A549 (cell line): ENCODE measurements around the gene TPCN2. TPM values are rescaled to one million over a fixed set of nuclear protein-coding genes. Genes with fewer than 3 reads are reported as not detected.

Source experiments
- ATAC-seq, 2 experiments: fragments of 200-7000 bp in 1 of 2; fragments of >200 bp in 1 of 2; cut with Nextera tagmentation in 1 of 2; cut with Tn5 transposase in 1 of 2; 3 replicates each; pipeline versions ENCODE4 v1.8.0 to v1.9.1; 2018 to 2020; ENCODE audit warnings: mild to moderate bottlenecking in 1 of 2, moderate library complexity in 1 of 2
- CTCF ChIA-PET: fragments of 300-600 bp; sonication (Branson Sonifier 250); formaldehyde crosslinking; extraction: SDS; loops from one replicate; lab custom pipeline; 2021; ENCODE audit warnings: antibody characterized with exemption, inconsistent platforms; lab: Yijun Ruan, JAX
- POLR2A ChIA-PET: fragments of 350-600 bp; formaldehyde crosslinking; extraction: SDS; loops from one replicate; lab custom pipeline; 2021; ENCODE audit warnings: antibody characterized with exemption, inconsistent platforms; lab: Yijun Ruan, JAX
- DNase-seq, 2 experiments: peaks; one replicate each; pipeline versions ENCODE4 v3.0.0 to v3.0.0-alpha.2; 2011 to 2016; ENCODE audit warnings: low read depth in 1 of 2, low spot score in 1 of 2
- FAIRE-seq: peaks from 2 replicates; lab custom pipeline; 2011; peaks lifted over from hg19 to GRCh38; lab: Jason Lieb, UNC
- H3K27ac ChIP-seq, 2 experiments: fragments of >200 bp; sonication (Bioruptor Twin); formaldehyde crosslinking; 3 replicates each; pipeline ENCODE4 v1.5.1; 2016 to 2017
- H3K4me1 ChIP-seq: fragments of >200 bp; sonication (Bioruptor Twin); formaldehyde crosslinking; 3 replicates; pipeline ENCODE4 v1.6.1; 2016
- H3K4me2 ChIP-seq: fragments of >200 bp; sonication (Bioruptor Twin); formaldehyde crosslinking; 3 replicates; pipeline ENCODE4 v1.6.1; 2016
- H3K4me3 ChIP-seq: fragments of >200 bp; sonication (Bioruptor Twin); formaldehyde crosslinking; 3 replicates; pipeline ENCODE4 v1.5.1; 2016
- H3K9me3 ChIP-seq: fragments of >200 bp; sonication (Bioruptor Twin); formaldehyde crosslinking; 3 replicates; pipeline ENCODE4 v1.6.1; 2016
- CEBPB ChIP-seq, 2 experiments: fragments of >200 bp in 1 of 2; sonication (Bioruptor Twin) in 1 of 2; formaldehyde crosslinking in 1 of 2; IDR thresholded peaks; 2 replicates each; pipeline ENCODE4 v1.6.1; 2012 to 2016
- CTCF ChIP-seq: fragments of >200 bp; sonication (Bioruptor Twin); formaldehyde crosslinking; IDR thresholded peaks from 3 replicates; pipeline ENCODE4 v1.5.1; 2016
- EHF ChIP-seq: fragments of 250-450 bp; sonication (Bioruptor Pico); IDR thresholded peaks from 2 replicates; pipeline ENCODE4 v1.5.0; 2020; ENCODE audit warnings: mild to moderate bottlenecking
- ELK1 ChIP-seq: fragments of 150-350 bp; IDR thresholded peaks from 2 replicates; pipeline ENCODE4 v1.6.1; 2014; ENCODE audit warnings: low read depth, mild to moderate bottlenecking, low read length
- HMGXB4 ChIP-seq: fragments of 250-450 bp; sonication (Bioruptor Pico); IDR thresholded peaks from 2 replicates; pipeline ENCODE4 v1.5.0; 2021; ENCODE audit warnings: mild to moderate bottlenecking, moderate library complexity, borderline replicate concordance
- HOXA7 ChIP-seq: fragments of 250-450 bp; sonication (Bioruptor Pico); IDR thresholded peaks from 2 replicates; pipeline ENCODE4 v1.5.0; 2020; ENCODE audit warnings: mild to moderate bottlenecking, moderate library complexity
- MYC ChIP-seq: IDR thresholded peaks from 2 replicates; pipeline ENCODE4 v1.6.1; 2012; ENCODE audit warnings: mild to moderate bottlenecking, inconsistent platforms, low read length, improper control_type of control experiment, borderline replicate concordance
- POLR2AphosphoS2 ChIP-seq: conservative IDR thresholded peaks from 2 replicates; pipeline ENCODE4 v1.6.1; 2012; ENCODE audit warnings: low read length, improper control_type of control experiment, inconsistent platforms
- TP53 ChIP-seq: fragments of 250-450 bp; sonication (Bioruptor Pico); IDR thresholded peaks from 2 replicates; pipeline ENCODE4 v1.5.0; 2021; ENCODE audit warnings: mild to moderate bottlenecking, moderate library complexity
- USF2 ChIP-seq: fragments of 450-650 bp; IDR thresholded peaks from 2 replicates; pipeline ENCODE4 v1.6.1; 2014; ENCODE audit warnings: antibody characterized with exemption
- WGBS: methylation state at CpG from one replicate; pipeline ENCODE4 v1.1.6; 2017; ENCODE audit errors: missing lambda C conversion rate; 5-methylcytosine and 5-hydroxymethylcytosine counted together
- polyA plus RNA-seq, 4 experiments: library from polyadenylated mRNA; depleted of rRNA in 3 of 4; stranded (reverse); fragments of >200 nt; fragmentation: RNase III in 1 of 4; extraction: RNeasy Plus Mini Kit Qiagen cat#74134 plus additional on column Dnase treatment in 1 of 4; gene quantifications; 2 replicates in 3 of 4; 3 replicates in 1 of 4; pipeline ENCODE4 v1.2.3, GENCODE V29; 2011 to 2017

Gene TPCN2
- polyA plus RNA-seq, 2 of the 4 experiments (the other 2 are of a cell fraction) = 8.1 to 8.8 TPM

- peaks cover 10% of the 10 kb centered on the region for H3K4me1 ChIP-seq
- FAIRE-seq = no peak
- no peak for DNase-seq
- no peak for ATAC-seq
- 91% methylated on average over 12 of the region's 27 CpGs for WGBS
- no peaks in the 10 kb centered on the region for H3K9me3 ChIP-seq
- no peak for TF ChIP-seq MYC
- no peak overlapping the region for H3K4me2 ChIP-seq
- ChIA-PET CTCF (no interaction called here), POLR2A (no interaction called here)
- no peak overlapping the region for H3K4me3 ChIP-seq
- H3K27ac ChIP-seq = no peak overlapping the region
These were observed 36.9 kb downstream of the TPCN2 start for GRCh38 chr11:69085490-69086095.

GRCh38 chr11:69086152-69087132 is 37.7 kb downstream of the TPCN2 start:
- POLR2A ChIA-PET = no interaction called here
- no peak for TF ChIP-seq EHF (CRISPR knock-in tag)
- no peak for TF ChIP-seq HOXA7 (CRISPR knock-in tag)
- no peak for TF ChIP-seq CEBPB (IDR thresholded peaks at IDR 0.05)
- TF ChIP-seq ELK1 = no peak
- 85% methylated on average over 28 of the region's 28 CpGs for WGBS
- FAIRE-seq = no peak
- Histone ChIP-seq H3K27ac (no peak overlapping the region), H3K4me1 (peaks cover 7% of the 10 kb centered on the region; the same call in 2 of the 3 replicates), H3K9me3 (peaks cover under 1% of the 10 kb centered on the region; the same call in 1 of the 3 replicates), H3K4me2 (no peak overlapping the region), H3K4me3 (no peak overlapping the region)
- ATAC-seq = no peak
- no peak for DNase-seq
- CTCF ChIA-PET = interaction anchor here (0.8 to 7.9 kb wide), 5 partner anchors 15 to 584 kb away, joined by 3 to 65 read pairs (median 4); no protein-coding TSS in a partner anchor

GRCh38 chr11:69087133-69087524 is 38.4 kb downstream of the TPCN2 start:
- peaks cover 3% of the 10 kb centered on the region; the same call in 1 of the 3 replicates for H3K9me3 ChIP-seq
- TF ChIP-seq POLR2AphosphoS2 = no peak
- no peak for TF ChIP-seq TP53 (CRISPR knock-in tag)
- TF ChIP-seq CTCF = no peak
- no peak for TF ChIP-seq USF2
- TF ChIP-seq CEBPB (IDR thresholded peaks at IDR 0.05) = no peak
- TF ChIP-seq HMGXB4 (CRISPR knock-in tag) = no peak
- H3K27ac ChIP-seq = no peak overlapping the region
- no peak for FAIRE-seq
- peaks cover 7% of the 10 kb centered on the region; the same call in 2 of the 3 replicates for H3K4me1 ChIP-seq
- WGBS = 98% methylated on average over 9 of the region's 11 CpGs
- ChIA-PET POLR2A (no interaction called here), CTCF (interaction anchor here (0.8 to 7.9 kb wide), 7 partner anchors 9 to 583 kb away, joined by 3 to 65 read pairs (median 4); no protein-coding TSS in a partner anchor)
- DNase-seq = no peak
- no peak overlapping the region for H3K4me3 ChIP-seq
- no peak overlapping the region for H3K4me2 ChIP-seq
- no peak for ATAC-seq
